GM19467 (cell line): ENCODE data around the gene CIB2.

Source experiments
- ATAC-seq: cut with Tn5 transposase; IDR thresholded peaks from one replicate; pipeline ENCODE4 v1.9.1; 2021; ENCODE audit warnings: mild to moderate bottlenecking, moderate library complexity; ENCODE audit not compliant: unreplicated experiment

CIB2 gene

GRCh38 chr15:78087951-78088772, 43.1 kb downstream of the CIB2 start:
- no peak for ATAC-seq

DNA sequence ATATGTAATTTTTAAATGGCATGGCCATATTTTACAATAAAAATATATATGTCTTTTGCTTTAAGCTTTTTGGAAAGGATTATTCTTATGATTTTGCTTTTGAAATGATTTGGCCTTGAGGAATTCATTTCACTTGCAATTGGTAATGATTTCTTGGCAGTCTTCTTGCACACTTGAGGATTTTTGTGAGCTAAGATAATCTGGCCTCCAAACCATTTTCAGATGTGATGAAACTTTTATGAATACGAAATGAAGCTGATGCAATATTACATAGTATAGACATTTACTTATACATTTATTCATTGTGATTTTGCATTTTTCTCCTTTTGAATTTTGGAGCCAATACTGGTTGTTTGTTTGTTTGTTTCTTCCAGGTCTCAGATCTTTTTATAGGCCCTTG, 45.3 kb downstream of the CIB2 start:
- ATAC-seq = no peak

DNA sequence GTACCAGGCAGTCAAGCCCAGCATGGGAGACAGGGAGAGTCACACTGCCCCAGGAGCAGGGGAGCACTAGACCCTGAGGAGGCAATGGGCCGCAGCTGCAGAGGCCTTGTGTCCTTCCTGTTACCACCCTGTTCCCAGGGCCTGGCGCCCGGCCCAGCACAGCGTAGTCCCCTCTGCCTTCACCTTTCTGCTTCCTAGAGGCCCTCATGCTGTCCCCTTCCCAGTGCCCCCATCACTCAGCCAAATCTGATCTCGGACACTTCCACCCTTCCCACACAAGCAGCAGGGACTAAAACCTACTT, 46.8 kb downstream of the CIB2 start:
- no peak for ATAC-seq

DNA sequence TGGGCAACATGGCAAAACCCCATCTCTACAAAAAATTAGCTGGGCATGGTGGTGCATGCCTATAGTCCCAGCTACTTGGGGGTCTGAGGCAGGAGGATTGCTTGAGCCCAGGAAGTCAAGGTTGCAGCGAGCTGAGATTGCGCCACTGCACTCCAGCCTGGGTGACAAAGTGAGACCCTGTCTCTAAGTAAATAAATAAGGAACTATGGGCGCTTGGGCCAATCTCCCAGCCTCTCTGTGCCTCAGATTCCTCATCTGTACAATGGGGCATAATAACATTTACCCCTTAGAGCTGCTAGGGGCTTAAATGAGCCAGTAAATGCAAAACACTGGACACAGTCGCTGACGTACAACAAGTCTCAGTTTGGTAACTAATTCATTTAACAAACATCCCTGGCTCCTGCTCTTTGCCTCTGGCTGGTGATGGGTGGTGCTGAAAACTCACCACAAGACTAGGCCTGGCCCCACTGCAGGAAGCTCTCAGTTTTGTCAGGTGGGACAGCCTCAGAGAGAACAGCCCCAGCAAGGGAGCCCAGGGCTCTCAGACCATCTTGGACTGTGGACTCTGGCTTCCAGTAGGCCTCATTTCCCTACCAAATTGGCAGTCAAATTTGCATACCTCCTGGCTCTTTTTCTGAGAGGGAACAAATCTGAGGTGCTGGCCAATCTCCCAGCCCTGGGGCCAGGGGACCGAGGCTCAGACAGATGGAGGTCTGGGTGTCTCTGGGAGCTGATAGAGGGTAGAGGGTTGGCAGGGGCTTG, 47.4 kb downstream of the CIB2 start:
- no peak for ATAC-seq

DNA sequence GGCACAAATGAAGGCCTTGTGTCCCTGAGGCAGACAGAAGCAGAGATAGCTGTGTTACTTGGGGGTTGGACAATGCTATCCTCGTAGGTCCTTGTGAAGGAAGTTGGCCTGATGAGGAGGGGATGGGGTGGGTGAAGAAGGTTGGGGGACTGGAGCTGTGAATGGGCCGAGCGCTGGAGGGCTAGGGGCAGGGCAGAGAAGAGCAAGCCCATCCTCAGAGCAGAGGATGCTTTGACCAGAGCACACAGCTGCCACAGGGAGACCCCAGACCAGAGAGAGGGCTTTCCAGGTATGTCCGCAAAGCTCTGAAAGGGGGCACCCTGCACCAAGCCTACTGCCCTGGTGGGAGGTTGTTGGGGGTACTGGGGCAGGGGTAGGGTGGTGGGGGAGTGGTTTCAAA, 48.1 kb downstream of the CIB2 start:
- no peak for ATAC-seq

GRCh38 chr15:78082743-78083110, 48.5 kb downstream of the CIB2 start:
- ATAC-seq = no peak

GRCh38 chr15:78082106-78082742, 49.0 kb downstream of the CIB2 start:
- no peak for ATAC-seq

DNA sequence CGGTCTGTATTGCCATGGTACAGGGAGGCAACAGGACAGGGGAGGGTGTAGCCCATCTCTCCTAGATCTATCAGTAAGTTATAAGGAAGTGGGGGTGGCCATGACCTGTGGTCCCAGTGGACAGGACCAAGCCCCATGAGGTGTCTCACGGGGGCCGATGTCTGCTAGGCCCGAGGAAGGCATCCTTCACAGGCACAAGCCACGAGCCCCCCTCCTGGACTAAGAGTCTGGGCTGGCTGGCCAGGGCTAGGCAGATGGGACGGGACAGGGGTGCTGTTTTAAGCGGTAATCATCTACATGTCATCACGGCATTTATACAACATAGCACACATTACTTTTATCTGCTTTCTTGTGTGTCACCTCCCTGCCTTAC, 51.2 kb downstream of the CIB2 start:
- ATAC-seq = no peak

DNA sequence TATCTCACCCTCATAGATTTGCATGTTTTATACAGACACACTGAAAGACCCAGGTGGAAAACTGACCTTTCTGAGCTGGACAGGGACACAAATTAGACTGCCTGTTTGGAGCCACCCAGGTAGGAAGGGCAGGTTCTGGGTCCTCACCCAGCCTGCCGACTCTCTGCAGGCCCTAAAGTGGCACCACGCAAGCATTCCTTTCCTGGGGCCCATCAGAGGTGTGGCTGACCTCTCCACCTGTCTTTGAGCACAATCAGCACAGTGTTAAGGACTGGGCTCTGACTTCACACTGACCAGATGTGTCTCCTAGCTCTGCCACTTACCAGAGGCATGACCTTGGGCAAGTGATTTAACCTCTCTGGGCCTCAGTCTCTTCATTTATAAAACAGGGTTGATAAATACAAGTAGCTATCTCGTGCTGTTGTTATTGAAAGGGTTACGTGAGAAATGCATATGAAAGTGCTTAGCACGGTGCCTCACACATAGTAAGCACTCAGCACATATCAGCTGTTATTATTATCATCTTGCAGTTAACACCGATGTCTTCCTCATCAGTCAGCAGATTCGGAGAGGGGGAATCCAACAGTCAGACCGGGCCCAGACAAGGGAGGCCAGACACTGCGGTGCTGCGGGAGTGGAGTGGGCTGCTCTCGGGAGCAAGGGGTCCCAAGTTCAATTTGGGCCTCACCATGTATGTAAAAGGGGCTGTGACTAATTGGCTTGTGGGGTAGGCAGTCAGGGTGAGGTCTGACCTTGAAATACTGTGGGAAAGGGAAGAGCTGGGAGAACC, 51.8 kb downstream of the CIB2 start:
- ATAC-seq = no peak

GRCh38 chr15:78077871-78078210, 53.4 kb downstream of the CIB2 start:
- ATAC-seq = no peak

DNA sequence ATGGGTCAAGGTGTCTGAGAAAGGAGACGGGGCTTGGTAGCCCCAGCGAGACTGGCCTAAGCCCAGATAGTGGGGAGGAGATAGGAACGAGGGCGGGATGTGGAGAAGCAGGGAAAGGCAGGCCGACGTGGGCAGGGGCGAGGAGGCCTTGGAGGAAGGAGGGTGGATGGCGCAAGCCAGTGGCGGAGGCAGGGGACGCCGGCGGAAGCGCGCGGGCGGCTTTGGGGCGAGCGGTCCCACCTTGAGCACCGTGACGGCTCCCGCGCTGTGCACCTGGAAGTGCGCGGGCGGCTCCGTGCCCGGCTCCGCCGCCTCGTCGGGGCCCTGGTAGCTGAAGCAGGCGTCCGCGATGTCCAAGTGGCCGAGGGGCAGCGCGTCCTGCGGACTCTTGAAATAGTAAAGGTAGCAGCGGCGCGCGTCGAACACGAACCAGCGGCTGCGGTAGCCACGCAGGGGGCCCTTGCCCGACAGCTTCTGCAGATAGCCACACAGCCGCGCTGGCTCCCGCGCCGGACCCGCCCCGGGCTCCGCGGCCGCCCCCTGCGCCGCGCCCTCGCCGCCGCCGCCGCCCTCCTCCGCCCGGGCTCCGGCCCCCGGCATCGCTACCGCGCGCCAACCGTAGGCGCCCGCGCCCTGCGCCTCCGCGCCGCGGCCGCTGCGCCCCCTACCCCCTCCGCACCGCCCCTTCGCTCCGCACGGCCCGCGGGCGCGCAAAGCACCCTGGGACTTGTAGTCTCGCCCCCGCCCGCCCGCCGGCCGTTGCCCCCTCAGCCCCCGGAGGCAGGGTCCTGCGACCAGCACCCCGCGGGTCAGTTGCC, 54.0 kb downstream of the CIB2 start, which contains the start of gene TBC1D2B:
TBC1D2B (minus strand) TSS at position 659 of the 818 bp plus-strand sequence; CDS start at position 600, 59 bp downstream.
- ATAC-seq = peak; percentile 50

- ATAC-seq = no peak
These were observed 54.8 kb downstream of the CIB2 start for GRCh38 chr15:78076231-78077052.

DNA sequence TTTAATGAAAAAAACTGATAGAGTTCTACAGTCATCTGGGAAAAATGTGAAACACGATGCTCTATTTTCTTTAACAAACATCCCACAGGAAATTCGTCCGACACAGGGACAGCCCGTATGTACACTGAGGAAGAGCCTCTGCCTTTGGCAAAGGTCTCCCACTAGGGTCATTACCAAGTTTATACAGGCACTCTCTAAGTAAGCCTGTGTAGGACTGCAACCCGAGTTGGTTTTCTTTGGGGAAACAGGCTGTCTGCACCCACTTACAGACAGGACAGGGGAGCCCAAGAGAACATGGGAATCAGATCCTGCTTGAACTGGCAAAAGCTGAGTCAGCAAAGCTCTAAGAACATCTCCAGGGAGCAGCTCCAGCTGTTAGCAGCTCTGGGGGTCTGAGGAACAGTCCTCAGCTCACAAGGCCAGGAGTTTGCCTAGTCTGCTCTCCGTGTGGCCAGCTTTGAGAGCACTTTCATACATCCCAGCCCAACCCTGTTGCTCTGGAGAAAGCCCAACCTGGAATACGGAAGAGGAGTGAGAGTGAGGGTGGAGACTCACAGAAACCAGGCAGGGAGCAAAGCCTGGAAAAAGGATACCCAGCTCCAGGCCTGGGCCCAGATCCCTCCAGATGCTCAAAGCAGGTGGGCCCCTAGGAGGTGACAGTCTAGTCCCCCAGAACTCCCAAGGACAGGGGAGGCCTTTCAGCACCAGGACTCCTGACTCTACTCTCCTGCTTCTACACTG, 55.6 kb downstream of the CIB2 start:
- ATAC-seq = no peak

DNA sequence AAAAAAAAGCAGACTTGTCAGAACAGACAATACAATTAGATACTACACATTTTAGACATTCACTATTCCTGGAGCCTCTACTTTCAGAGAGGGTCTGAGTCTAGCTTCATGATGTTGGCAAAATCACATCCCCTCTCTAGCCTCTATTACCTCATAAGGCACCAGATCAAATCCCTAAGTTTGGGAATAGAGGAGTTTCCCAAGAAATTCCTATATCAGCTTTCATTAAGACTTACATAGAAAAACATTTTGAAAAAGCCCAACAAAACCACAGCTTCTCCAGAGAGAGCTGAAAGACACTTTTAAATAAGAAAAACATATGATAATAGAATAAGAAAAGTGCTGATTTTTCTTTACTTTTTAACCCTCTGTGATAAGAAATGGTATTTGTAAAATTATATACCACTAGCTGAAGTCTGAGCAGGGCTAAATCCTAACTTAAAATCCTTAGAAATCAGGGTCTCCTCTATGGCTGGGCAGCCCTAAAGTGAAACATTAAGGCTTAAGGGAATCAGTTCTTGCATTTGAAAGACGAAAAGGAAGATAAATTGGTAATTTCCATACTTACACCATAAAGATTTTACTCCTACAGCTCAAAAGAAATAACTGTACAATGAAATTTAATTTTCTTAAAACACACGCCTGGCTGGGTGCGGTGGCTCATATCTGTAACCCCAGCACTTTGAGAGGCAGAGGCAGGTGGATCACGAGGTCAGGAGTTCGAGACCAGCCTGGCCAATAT, 58.0 kb downstream of the CIB2 start:
- ATAC-seq = no peak

- ATAC-seq = no peak
These were observed 59.0 kb downstream of the CIB2 start for GRCh38 chr15:78072080-78072892.

GRCh38 chr15:78071383-78071782, 59.9 kb downstream of the CIB2 start:
- ATAC-seq = no peak

DNA sequence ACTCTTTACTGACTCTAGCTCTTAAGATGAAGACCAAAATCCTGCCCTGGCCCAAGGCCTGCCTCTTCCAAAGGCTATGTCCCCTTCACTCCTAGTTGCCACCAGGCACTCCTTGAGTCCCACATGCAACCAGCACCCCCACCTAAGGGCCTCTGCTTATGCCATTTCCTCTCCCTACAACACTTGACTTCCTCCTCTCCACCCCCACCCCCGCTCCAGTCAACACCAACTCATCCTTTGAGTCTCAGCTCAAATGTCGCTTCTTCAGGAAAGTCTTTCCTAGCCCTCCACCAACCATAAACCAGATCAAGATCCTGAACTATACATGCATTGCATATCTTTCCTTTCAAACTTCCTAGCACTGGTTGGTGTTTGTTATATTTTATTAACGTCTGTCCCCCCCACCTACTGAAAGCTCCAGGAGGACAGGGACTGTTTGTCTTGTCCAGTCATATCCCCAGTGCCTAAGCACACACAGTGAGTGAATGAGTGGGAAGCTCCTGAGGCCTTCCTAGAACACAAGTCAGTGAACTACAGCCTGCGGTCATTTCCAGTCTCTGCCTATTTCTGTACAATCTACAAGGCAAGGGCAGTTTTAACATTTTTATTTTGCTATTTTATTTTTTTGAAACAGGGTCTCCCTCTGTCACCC, 61.1 kb downstream of the CIB2 start:
- ATAC-seq = no peak
